ENCODE data around the gene EIF6.
A peak's percentile ranks its signal among the peaks of the same experiment; 100 is the strongest.

The EIF6 gene

DNA sequence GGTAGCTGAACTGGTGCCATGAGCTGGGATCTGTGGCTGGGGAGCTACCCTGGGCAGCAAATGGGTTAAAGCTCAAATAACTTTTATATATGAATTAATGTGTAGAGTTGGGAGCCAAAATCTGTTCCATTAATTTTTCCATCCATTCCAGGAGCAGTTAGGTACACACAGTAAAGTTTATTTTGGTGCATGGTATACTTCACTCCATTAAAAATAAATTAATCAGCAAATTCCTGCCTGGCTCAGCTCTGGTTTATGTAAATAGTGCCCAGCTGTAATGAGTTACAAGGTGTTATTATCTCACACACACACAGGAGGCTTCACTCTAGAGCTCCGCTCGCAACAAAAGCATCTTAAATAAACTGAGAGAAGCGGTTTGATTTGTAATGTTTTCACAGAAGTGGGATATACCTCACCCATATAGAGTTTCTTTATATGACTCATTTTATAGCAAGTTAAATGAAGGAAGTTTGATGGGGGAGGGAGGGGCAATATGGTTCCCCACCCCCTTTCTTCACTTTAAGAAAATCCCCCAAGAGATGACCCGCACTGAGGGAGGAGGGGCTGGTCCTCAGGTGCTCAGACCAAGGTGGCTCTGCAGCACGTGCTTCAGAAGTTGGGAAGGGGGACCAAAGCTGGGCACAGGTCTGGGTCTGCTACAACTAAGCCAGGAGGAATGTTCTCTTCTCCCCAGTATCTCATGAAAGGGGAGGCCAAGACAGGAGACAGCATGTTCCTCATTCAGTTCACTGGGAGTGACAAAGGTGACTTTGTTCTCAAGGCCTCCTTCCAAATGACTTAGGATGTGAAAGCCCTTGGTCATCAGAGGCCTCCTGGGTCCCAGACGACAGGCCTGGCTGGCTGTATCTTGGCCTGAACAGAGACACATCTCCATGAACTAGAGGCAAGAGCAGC lies 18.1 kb upstream of the EIF6 start:
- H3K4me1 ChIP-seq (ENCODE audit: control insufficient read depth in 5 of 5, insufficient read depth in 5 of 5, low read length in 5 of 5) = peaks cover 0 to 17% (median 10%) of the 10 kb centered on the region in 5 donors
- H3K4me3 ChIP-seq (ENCODE audit: low read depth in 1 of 5, low read length in 5 of 5) = no peak overlapping the region
- H3K9ac ChIP-seq (ENCODE audit: low read length in 5 of 5) = no peak overlapping the region
- H3K36me3 ChIP-seq (ENCODE audit: control insufficient read depth in 5 of 5, insufficient read depth in 5 of 5, low read length in 5 of 5) = peaks cover 0 to 29% (median 10%) of the 10 kb centered on the region in 5 donors
- no peak overlapping the region for H3K27ac ChIP-seq (ENCODE audit: low read depth, low read length)
- no peaks in the 10 kb centered on the region for H3K27me3 ChIP-seq (ENCODE audit: control insufficient read depth in 5 of 5, insufficient read depth in 4 of 5, low read length in 5 of 5)
- no peaks in the 10 kb centered on the region for H3K9me3 ChIP-seq (ENCODE audit: control insufficient read depth in 5 of 5, low read length in 5 of 5)

GRCh38 chr20:35301426-35301825 lies 16.9 kb upstream of the EIF6 start:
- H3K27me3 ChIP-seq (ENCODE audit: control insufficient read depth in 5 of 5, insufficient read depth in 4 of 5, low read length in 5 of 5) = peaks cover 0 to 5% (median 0%) of the 10 kb centered on the region in 5 donors
- no peaks in the 10 kb centered on the region for H3K9me3 ChIP-seq (ENCODE audit: control insufficient read depth in 5 of 5, low read length in 5 of 5)
- H3K9ac ChIP-seq (ENCODE audit: low read length in 5 of 5) = no peak overlapping the region
- no peak overlapping the region for H3K27ac ChIP-seq (ENCODE audit: low read depth, low read length)
- H3K4me1 ChIP-seq (ENCODE audit: control insufficient read depth in 5 of 5, insufficient read depth in 5 of 5, low read length in 5 of 5) = peaks cover 0 to 10% (median 3%) of the 10 kb centered on the region in 5 donors
- no peak overlapping the region for H3K4me3 ChIP-seq (ENCODE audit: low read depth in 1 of 5, low read length in 5 of 5)
- H3K36me3 ChIP-seq (ENCODE audit: control insufficient read depth in 5 of 5, insufficient read depth in 5 of 5, low read length in 5 of 5) = peaks cover 0 to 27% (median 10%) of the 10 kb centered on the region in 5 donors

DNA sequence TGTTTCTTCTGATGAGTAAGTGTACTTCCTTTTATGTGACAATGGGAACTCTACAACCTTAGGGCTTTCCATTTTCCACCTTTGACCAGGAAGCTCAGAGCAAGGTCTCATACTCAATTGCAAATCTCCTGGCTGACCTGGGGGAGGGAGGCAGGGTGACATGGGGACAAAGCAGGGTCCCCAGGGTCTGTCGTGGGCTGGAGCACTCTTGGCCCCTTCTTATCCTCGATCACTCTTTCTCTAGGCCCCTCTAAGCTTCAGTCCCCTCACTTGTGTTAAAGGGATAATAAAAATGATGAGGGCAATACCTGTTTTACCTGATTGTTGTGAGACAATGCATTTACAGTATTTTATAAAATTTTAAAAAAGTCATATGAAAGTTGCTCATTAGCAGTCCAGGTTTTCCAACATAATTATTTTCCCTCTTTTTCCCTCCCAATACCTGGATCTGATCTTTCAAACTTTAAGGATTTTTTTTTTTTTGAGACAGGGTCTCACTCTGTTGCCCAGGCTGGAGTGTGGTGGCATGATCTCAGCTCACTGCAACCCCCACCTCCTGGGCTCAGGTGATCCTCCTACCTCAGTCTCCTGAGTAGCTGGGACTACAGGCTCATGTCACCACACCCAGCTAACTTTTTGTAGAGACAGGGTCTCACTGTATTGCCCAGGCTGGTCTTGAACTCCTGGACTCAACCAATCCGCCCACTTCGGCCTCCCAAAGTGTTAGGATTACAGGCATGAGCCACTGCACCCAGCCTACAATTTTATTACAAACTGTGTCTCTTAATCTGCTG lies 16.1 kb upstream of the EIF6 start:
- Histone ChIP-seq H3K4me1 (ENCODE audit: control insufficient read depth in 5 of 5, insufficient read depth in 5 of 5, low read length in 5 of 5) (peaks cover 0 to 15% (median 0%) of the 10 kb centered on the region in 5 donors), H3K27ac (ENCODE audit: low read depth, low read length) (no peak overlapping the region), H3K27me3 (ENCODE audit: control insufficient read depth in 5 of 5, insufficient read depth in 4 of 5, low read length in 5 of 5) (peaks cover 0 to 9% (median under 1%) of the 10 kb centered on the region in 5 donors), H3K4me3 (ENCODE audit: low read depth in 1 of 5, low read length in 5 of 5) (no peak overlapping the region), H3K9ac (ENCODE audit: low read length in 5 of 5) (no peak overlapping the region), H3K9me3 (ENCODE audit: control insufficient read depth in 5 of 5, low read length in 5 of 5) (no peaks in the 10 kb centered on the region), H3K36me3 (ENCODE audit: control insufficient read depth in 5 of 5, insufficient read depth in 5 of 5, low read length in 5 of 5) (peaks cover 0 to 19% (median 4%) of the 10 kb centered on the region in 5 donors)

DNA sequence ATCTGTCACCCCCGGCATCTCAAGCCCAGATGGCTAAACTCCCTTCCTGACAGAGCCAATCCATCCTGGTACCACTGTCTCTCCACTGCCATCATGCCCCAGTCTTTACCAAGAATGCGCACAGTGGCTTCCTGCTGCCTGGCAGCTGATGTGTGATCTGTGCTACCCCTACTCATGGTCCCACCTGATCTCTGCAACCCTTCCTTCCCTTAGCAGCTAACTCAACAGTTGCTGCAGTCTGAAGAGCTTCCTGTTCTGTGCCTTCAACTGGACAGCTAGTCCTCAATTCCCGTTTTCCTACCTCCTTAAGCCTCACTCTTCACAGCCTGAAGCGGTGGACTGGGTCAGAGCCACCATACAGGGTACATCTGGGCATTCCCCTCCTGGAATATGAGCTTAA lies 15.2 kb upstream of the EIF6 start:
- Histone ChIP-seq H3K9ac (ENCODE audit: low read length in 5 of 5) (peak overlapping the region in 1 of 5 donors; percentile 6), H3K4me1 (ENCODE audit: control insufficient read depth in 5 of 5, insufficient read depth in 5 of 5, low read length in 5 of 5) (peaks cover 0 to 16% (median 0%) of the 10 kb centered on the region in 5 donors), H3K4me3 (ENCODE audit: low read depth in 1 of 5, low read length in 5 of 5) (no peak overlapping the region), H3K9me3 (ENCODE audit: control insufficient read depth in 5 of 5, low read length in 5 of 5) (no peaks in the 10 kb centered on the region), H3K27ac (ENCODE audit: low read depth, low read length) (no peak overlapping the region), H3K27me3 (ENCODE audit: control insufficient read depth in 5 of 5, insufficient read depth in 4 of 5, low read length in 5 of 5) (peaks cover 0 to 9% (median 2%) of the 10 kb centered on the region in 5 donors), H3K36me3 (ENCODE audit: control insufficient read depth in 5 of 5, insufficient read depth in 5 of 5, low read length in 5 of 5) (peaks cover 0 to 11% (median 2%) of the 10 kb centered on the region in 5 donors)

- peaks cover 0 to 13% (median 0%) of the 10 kb centered on the region in 5 donors for H3K4me1 ChIP-seq (ENCODE audit: control insufficient read depth in 5 of 5, insufficient read depth in 5 of 5, low read length in 5 of 5)
- no peak overlapping the region for H3K9ac ChIP-seq (ENCODE audit: low read length in 5 of 5)
- H3K36me3 ChIP-seq (ENCODE audit: control insufficient read depth in 5 of 5, insufficient read depth in 5 of 5, low read length in 5 of 5) = peaks cover 0 to 5% (median 2%) of the 10 kb centered on the region in 5 donors
- H3K27ac ChIP-seq (ENCODE audit: low read depth, low read length) = no peak overlapping the region
- peaks cover 0 to 13% (median 10%) of the 10 kb centered on the region in 5 donors for H3K27me3 ChIP-seq (ENCODE audit: control insufficient read depth in 5 of 5, insufficient read depth in 4 of 5, low read length in 5 of 5)
- H3K4me3 ChIP-seq (ENCODE audit: low read depth in 1 of 5, low read length in 5 of 5) = no peak overlapping the region
- H3K9me3 ChIP-seq (ENCODE audit: control insufficient read depth in 5 of 5, low read length in 5 of 5) = no peaks in the 10 kb centered on the region
Measured at GRCh38 chr20:35298264-35298663, 13.7 kb upstream of the EIF6 start.

- Histone ChIP-seq H3K9me3 (ENCODE audit: control insufficient read depth in 5 of 5, low read length in 5 of 5) (no peaks in the 10 kb centered on the region), H3K27ac (ENCODE audit: low read depth, low read length) (no peak overlapping the region), H3K27me3 (ENCODE audit: control insufficient read depth in 5 of 5, insufficient read depth in 4 of 5, low read length in 5 of 5) (peaks cover 0 to 14% (median 10%) of the 10 kb centered on the region in 5 donors), H3K4me3 (ENCODE audit: low read depth in 1 of 5, low read length in 5 of 5) (no peak overlapping the region), H3K9ac (ENCODE audit: low read length in 5 of 5) (no peak overlapping the region), H3K36me3 (ENCODE audit: control insufficient read depth in 5 of 5, insufficient read depth in 5 of 5, low read length in 5 of 5) (peaks cover 0 to 5% (median 0%) of the 10 kb centered on the region in 5 donors), H3K4me1 (ENCODE audit: control insufficient read depth in 5 of 5, insufficient read depth in 5 of 5, low read length in 5 of 5) (peaks cover 0 to 13% (median 0%) of the 10 kb centered on the region in 5 donors)
Measured at GRCh38 chr20:35297740-35298139, 13.2 kb upstream of the EIF6 start.

GRCh38 chr20:35297155-35297554 lies 12.6 kb upstream of the EIF6 start:
- Histone ChIP-seq H3K27ac (ENCODE audit: low read depth, low read length) (no peak overlapping the region), H3K9me3 (ENCODE audit: control insufficient read depth in 5 of 5, low read length in 5 of 5) (no peaks in the 10 kb centered on the region), H3K36me3 (ENCODE audit: control insufficient read depth in 5 of 5, insufficient read depth in 5 of 5, low read length in 5 of 5) (peaks cover 0 to 5% (median 0%) of the 10 kb centered on the region in 5 donors), H3K9ac (ENCODE audit: low read length in 5 of 5) (no peak overlapping the region), H3K4me1 (ENCODE audit: control insufficient read depth in 5 of 5, insufficient read depth in 5 of 5, low read length in 5 of 5) (peaks cover 0 to 13% (median 0%) of the 10 kb centered on the region in 5 donors), H3K4me3 (ENCODE audit: low read depth in 1 of 5, low read length in 5 of 5) (no peak overlapping the region), H3K27me3 (ENCODE audit: control insufficient read depth in 5 of 5, insufficient read depth in 4 of 5, low read length in 5 of 5) (peaks cover 0 to 19% (median 12%) of the 10 kb centered on the region in 5 donors)

- H3K9ac ChIP-seq (ENCODE audit: low read length in 5 of 5) = no peak overlapping the region
- peaks cover 0 to 13% (median 0%) of the 10 kb centered on the region in 5 donors for H3K4me1 ChIP-seq (ENCODE audit: control insufficient read depth in 5 of 5, insufficient read depth in 5 of 5, low read length in 5 of 5)
- H3K9me3 ChIP-seq (ENCODE audit: control insufficient read depth in 5 of 5, low read length in 5 of 5) = no peaks in the 10 kb centered on the region
- H3K27ac ChIP-seq (ENCODE audit: low read depth, low read length) = no peak overlapping the region
- H3K4me3 ChIP-seq (ENCODE audit: low read depth in 1 of 5, low read length in 5 of 5) = no peak overlapping the region
- H3K36me3 ChIP-seq (ENCODE audit: control insufficient read depth in 5 of 5, insufficient read depth in 5 of 5, low read length in 5 of 5) = no peaks in the 10 kb centered on the region
- peaks cover 0 to 25% (median 12%) of the 10 kb centered on the region in 5 donors for H3K27me3 ChIP-seq (ENCODE audit: control insufficient read depth in 5 of 5, insufficient read depth in 4 of 5, low read length in 5 of 5)
Measured at GRCh38 chr20:35296101-35296554, 11.6 kb upstream of the EIF6 start.

GRCh38 chr20:35295674-35296073 lies 11.1 kb upstream of the EIF6 start:
- H3K27ac ChIP-seq (ENCODE audit: low read depth, low read length) = no peak overlapping the region
- no peaks in the 10 kb centered on the region for H3K9me3 ChIP-seq (ENCODE audit: control insufficient read depth in 5 of 5, low read length in 5 of 5)
- no peaks in the 10 kb centered on the region for H3K36me3 ChIP-seq (ENCODE audit: control insufficient read depth in 5 of 5, insufficient read depth in 5 of 5, low read length in 5 of 5)
- H3K4me1 ChIP-seq (ENCODE audit: control insufficient read depth in 5 of 5, insufficient read depth in 5 of 5, low read length in 5 of 5) = peaks cover 0 to 13% (median 0%) of the 10 kb centered on the region in 5 donors
- peaks cover 0 to 25% (median 12%) of the 10 kb centered on the region in 5 donors for H3K27me3 ChIP-seq (ENCODE audit: control insufficient read depth in 5 of 5, insufficient read depth in 4 of 5, low read length in 5 of 5)
- no peak overlapping the region for H3K4me3 ChIP-seq (ENCODE audit: low read depth in 1 of 5, low read length in 5 of 5)
- no peak overlapping the region for H3K9ac ChIP-seq (ENCODE audit: low read length in 5 of 5)

All from subcutaneous abdominal adipose tissue (tissue), 5 donors.